HG02678 (cell line): ENCODE measurements around the gene ALDH3A1.

Source experiments
- ATAC-seq: cut with Tn5 transposase; IDR thresholded peaks from one replicate; pipeline ENCODE4 v1.9.1; 2021; ENCODE audit warnings: mild to moderate bottlenecking, moderate library complexity; ENCODE audit not compliant: unreplicated experiment

ALDH3A1 gene

DNA sequence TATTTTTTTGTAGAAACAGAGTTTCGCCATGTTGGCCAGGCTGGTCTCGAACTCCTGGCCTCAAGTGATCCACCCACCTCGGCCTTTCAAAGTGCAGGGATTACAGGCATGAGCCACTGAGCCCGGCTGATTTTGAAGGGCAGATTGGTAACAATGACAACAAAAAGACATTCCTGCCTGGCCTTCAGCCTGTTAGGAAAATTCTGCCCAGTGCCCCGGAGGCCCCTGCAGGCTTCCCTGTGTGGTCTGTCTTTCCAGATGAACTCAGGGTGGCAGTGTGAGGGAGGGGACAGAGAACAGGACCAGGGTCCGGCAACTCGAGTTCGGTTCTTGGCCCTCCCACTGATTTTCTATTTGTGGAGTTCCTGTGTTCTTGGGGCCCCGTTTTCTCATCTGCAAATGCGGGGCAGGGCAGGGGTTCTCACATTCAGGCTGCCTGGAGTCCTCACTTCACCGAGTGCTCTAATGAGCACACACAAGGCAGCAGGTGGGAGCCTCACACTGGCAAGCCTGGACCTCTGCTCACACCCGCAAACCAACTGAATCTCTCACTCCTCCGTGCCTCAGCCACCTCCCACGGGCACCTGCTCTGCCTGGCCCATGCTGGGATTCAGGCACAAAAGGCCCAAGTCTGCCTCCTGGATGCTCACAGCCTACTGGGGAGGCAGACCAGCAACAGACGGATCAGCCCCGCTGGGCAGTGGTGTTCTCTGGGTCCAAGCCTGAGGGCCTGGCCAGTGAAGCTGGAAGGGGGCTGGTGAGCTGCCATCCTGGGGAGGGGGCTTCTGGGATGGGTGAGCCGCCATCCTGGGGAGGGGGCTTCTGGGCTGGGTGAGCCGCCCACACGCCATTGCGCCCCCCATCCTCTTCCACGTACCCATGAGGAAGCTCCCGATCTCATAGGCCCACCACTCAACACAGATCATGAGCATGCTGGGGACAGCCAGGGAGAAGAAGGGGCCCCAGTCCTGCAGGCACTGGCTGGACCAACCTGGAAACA, 42.0 kb downstream of the ALDH3A1 start:
- ATAC-seq, result no peak

DNA sequence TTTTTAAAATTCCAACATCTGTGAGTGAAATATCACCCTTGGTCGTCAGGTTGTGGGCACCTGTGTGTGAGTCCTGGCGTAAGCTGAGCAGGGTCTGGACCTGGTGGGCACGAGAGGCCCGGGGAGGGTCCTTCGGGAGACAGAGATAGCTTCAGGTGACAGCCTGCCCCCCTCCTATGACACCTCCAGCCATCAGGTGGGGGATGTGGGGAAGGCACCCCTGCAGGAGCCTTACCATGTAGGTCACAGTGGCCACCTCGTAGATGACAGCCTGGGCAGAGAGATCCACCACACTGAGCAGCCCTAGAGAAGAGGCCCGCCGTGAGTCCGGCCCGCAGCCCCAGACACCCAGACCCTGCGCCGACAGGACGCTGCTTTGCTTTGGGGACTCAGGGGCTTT, 42.9 kb downstream of the ALDH3A1 start:
- no peak for ATAC-seq

GRCh38 chr17:19703828-19704613, 44.1 kb downstream of the ALDH3A1 start:
- ATAC-seq, result no peak

DNA sequence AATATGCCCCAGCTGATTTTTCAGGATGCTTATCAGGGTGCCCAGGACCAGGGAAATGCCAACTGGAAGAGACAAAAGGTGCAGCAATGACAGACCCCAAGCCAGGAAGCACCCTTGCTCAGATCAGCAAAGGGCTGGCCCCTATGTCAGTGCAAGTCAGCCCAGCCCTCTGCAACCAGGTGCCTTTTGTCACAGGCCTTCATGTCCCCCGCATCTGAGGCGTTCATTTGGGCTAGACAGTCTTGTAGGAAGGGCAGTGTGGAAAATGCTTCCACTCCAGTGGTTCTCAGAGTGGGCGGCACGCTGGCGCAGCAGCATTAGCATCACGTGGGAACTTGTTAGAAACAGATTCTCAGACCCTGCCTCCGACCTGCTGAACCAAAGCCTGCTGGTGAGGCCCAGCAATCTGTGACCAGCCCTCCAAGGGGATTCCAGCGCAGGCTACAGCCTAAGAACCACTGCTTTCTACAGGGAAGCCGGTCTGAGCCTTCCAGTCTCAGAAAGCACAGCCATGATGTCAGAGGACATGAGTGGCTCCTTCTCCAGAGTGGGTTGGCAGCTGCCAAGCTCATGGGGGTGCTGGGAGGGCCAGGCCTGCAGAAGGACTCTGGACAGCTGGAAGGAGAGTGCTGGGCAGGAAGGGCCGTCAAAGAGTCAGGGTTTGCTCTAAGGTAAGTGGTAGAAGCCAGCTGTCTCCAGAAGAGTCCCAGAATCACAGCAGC, 44.8 kb downstream of the ALDH3A1 start:
- ATAC-seq, result no peak

DNA sequence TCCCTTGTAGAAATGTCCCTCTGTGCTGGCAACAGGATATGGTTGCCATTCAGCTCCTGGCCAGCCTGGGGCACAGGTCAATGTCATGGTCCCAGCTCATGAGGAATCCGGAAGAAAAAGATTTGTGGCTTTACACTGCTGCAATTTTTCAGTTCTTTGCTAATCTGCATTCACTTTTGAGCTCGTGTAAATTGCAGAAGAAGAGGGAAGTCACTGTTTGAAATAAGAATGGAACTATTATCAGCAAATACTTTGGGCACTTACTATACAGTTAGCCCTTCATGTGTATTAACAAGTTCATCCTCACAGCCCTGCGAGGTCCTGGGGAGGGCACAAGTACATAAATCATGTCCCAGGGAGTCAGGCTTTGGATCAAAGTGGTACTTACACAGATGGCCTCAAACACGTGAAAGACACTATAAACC, 45.9 kb downstream of the ALDH3A1 start:
- ATAC-seq, result no peak
